K562 (cell line): ENCODE data around the gene USP31. TPM values are rescaled to one million over a fixed set of nuclear protein-coding genes. Genes with fewer than 3 reads are reported as not detected.

Experiments
- ATAC-seq: fragments of 200-7000 bp; cut with Tn5 transposase; 3 replicates; pipeline ENCODE4 v1.9.1; 2020; ENCODE audit warnings: moderate library complexity
- BruUV-seq: library from RNA; stranded (reverse); fragments of 400-500 nt; replicated peaks from 2 replicates; lab custom pipeline; 2021; lab: Mats Ljungman, UMichigan
- CTCF ChIA-PET: fragments of 300-600 bp; formaldehyde crosslinking; extraction: SDS; loops from one replicate; lab custom pipeline; 2021; ENCODE audit warnings: low intra/inter-chr PET ratio; lab: Yijun Ruan, JAX
- POLR2A ChIA-PET: fragments of 300-600, 350-650 bp; sonication (Branson Sonifier 250); formaldehyde crosslinking; extraction: SDS; loops from one replicate; lab custom pipeline; 2021; ENCODE audit warnings: antibody characterized with exemption, inconsistent platforms; lab: Yijun Ruan, JAX
- DNase-seq, 4 experiments: peaks; one replicate each; pipeline versions ENCODE4 v3.0.0 to v3.0.0-alpha.2; 2011 to 2018; ENCODE audit warnings: low spot score in 3 of 4, mixed read lengths in 3 of 4; ENCODE audit errors: extremely low read depth in 1 of 4
- FAIRE-seq: peaks from 2 replicates; lab custom pipeline; 2011; peaks lifted over from hg19 to GRCh38; lab: Jason Lieb, UNC
- H2AFZ ChIP-seq: 2 replicates; pipeline ENCODE4 v1.6.0; 2011; ENCODE audit warnings: low read depth, low read length, control low read depth, inconsistent platforms
- H3K27ac ChIP-seq: fragments of 200-600 bp; 3 replicates; pipeline ENCODE4 v1.8.0; 2011; ENCODE audit warnings: low read depth, mild to moderate bottlenecking, control low read depth, inconsistent platforms, low read length, moderate library complexity, mixed read lengths; ENCODE audit errors: extremely low read depth
- H3K27me3 ChIP-seq, 2 experiments: fragments of 300-600 bp in 1 of 2; 2 replicates in 1 of 2; 3 replicates in 1 of 2; pipeline versions ENCODE4 v1.6.0 to v1.8.0; 2011; ENCODE audit warnings: inconsistent platforms in 2 of 2, low read length in 2 of 2, mild to moderate bottlenecking in 1 of 2, mixed read lengths in 1 of 2, moderate library complexity in 1 of 2; ENCODE audit not compliant: control insufficient read depth in 2 of 2, insufficient read depth in 2 of 2
- H3K36me3 ChIP-seq: fragments of 300-600 bp; 3 replicates; pipeline ENCODE4 v1.8.0; 2011; ENCODE audit warnings: mild to moderate bottlenecking, low read length, inconsistent platforms; ENCODE audit not compliant: control insufficient read depth, insufficient read depth
- H3K4me1 ChIP-seq, 2 experiments: fragments of 200-600 bp in 1 of 2; replicated peaks in 1 of 2; 2 replicates in 1 of 2; 3 replicates in 1 of 2; pipeline versions ENCODE4 v1.5.1 to v1.8.0; 2011; ENCODE audit warnings: inconsistent platforms in 2 of 2, low read length in 2 of 2, mild to moderate bottlenecking in 1 of 2, mixed read lengths in 1 of 2, moderate library complexity in 1 of 2; ENCODE audit not compliant: control insufficient read depth in 2 of 2, insufficient read depth in 2 of 2
- H3K4me2 ChIP-seq: 2 replicates; pipeline ENCODE4 v1.6.1; 2011; ENCODE audit warnings: low read length, control low read depth, inconsistent platforms, mixed read lengths; ENCODE audit not compliant: insufficient read depth
- H3K4me3 ChIP-seq: fragments of 200-600 bp; sonication (generic), shearing (Covaris generic); 2 replicates; pipeline ENCODE4 v1.5.1; 2016; ENCODE audit warnings: control low read depth, inconsistent platforms
- H3K79me2 ChIP-seq: fragments of 200-600 bp; 3 replicates; pipeline ENCODE4 v1.8.0; 2011; ENCODE audit warnings: low read length, inconsistent platforms; ENCODE audit not compliant: control insufficient read depth, insufficient read depth
- H3K9ac ChIP-seq, 2 experiments: 2 replicates each; pipeline versions ENCODE4 v1.6.0 to v1.6.1; 2011; ENCODE audit warnings: low read depth in 2 of 2, low read length in 2 of 2, control low read depth in 1 of 2, inconsistent platforms in 1 of 2, mild to moderate bottlenecking in 1 of 2, mixed read lengths in 1 of 2; ENCODE audit not compliant: insufficient read depth in 1 of 2
- H3K9me1 ChIP-seq: one replicate; pipeline ENCODE4 v1.6.0; 2011; ENCODE audit warnings: inconsistent platforms, mild to moderate bottlenecking, low read length, moderate library complexity; ENCODE audit not compliant: control insufficient read depth, insufficient read depth
- H3K9me3 ChIP-seq: replicated peaks from 2 replicates; pipeline ENCODE4 v1.5.1; 2011; ENCODE audit warnings: low read depth, low read length, inconsistent platforms; ENCODE audit not compliant: control insufficient read depth, insufficient read depth
- H4K20me1 ChIP-seq: replicated peaks from 2 replicates; pipeline ENCODE4 v1.6.1; 2011; ENCODE audit warnings: low read length, inconsistent platforms, mixed read lengths; ENCODE audit not compliant: control insufficient read depth, insufficient read depth
- ATF7 ChIP-seq: fragments of 450-650 bp; IDR thresholded peaks from 2 replicates; pipeline ENCODE4 v1.7.1; 2014; ENCODE audit warnings: mild to moderate bottlenecking, moderate library complexity
- CBX8 ChIP-seq: fragments of 200-600 bp; sonication (generic); IDR thresholded peaks from 2 replicates; pipeline ENCODE4 v1.6.1; 2012; ENCODE audit warnings: borderline replicate concordance, mixed run types, low read depth, mild to moderate bottlenecking, moderate library complexity, mixed read lengths, low read length, control low read depth, inconsistent platforms; ENCODE audit not compliant: poor library complexity, severe bottlenecking; ENCODE audit errors: extremely low read depth
- CEBPB ChIP-seq: fragments of 450-650 bp; IDR thresholded peaks from 2 replicates; pipeline ENCODE4 v1.6.1; 2016; ENCODE audit warnings: missing genetic modification characterization, missing compliant biosample characterization
- FOXJ2 ChIP-seq: fragments of 200-800 bp; sonication (Bioruptor generic); IDR thresholded peaks from 2 replicates; pipeline ENCODE4 v1.6.1; 2016; ENCODE audit warnings: missing genetic modification characterization, missing compliant biosample characterization
- SIN3A ChIP-seq, 2 experiments: fragments of 150-350 bp in 1 of 2; IDR thresholded peaks; 2 replicates each; pipeline ENCODE4 v1.6.1; 2011 to 2016; ENCODE audit warnings: borderline replicate concordance in 2 of 2, low read depth in 2 of 2, low read length in 2 of 2, mild to moderate bottlenecking in 2 of 2, moderate library complexity in 2 of 2; ENCODE audit not compliant: control insufficient read depth in 1 of 2
- SMARCE1 ChIP-seq: fragments of 450-650 bp; IDR thresholded peaks from 2 replicates; pipeline ENCODE4 v1.7.1; 2016; ENCODE audit warnings: mild to moderate bottlenecking
- TCF3 ChIP-seq: sonication (generic); formaldehyde crosslinking; IDR thresholded peaks from 2 replicates; pipeline ENCODE4 v1.4.0; 2020; ENCODE audit warnings: mild to moderate bottlenecking, missing genetic modification reagents
- ZNF23 ChIP-seq: fragments of 250-450 bp; sonication (Bioruptor Pico); IDR thresholded peaks from 2 replicates; pipeline ENCODE4 v1.4.0; 2020; ENCODE audit warnings: mild to moderate bottlenecking
- ZNF274 ChIP-seq: IDR thresholded peaks from 2 replicates; pipeline ENCODE4 v1.6.1; 2011; ENCODE audit warnings: low read depth, mild to moderate bottlenecking, low read length, moderate library complexity, borderline replicate concordance
- WGBS: fragments of 100-300 bp; shearing (Covaris generic); methylation state at CpG from one replicate; pipeline ENCODE4 v1.1.6; 2016; ENCODE audit warnings: low coverage, mixed read lengths; ENCODE audit not compliant: insufficient coverage; ENCODE audit errors: missing lambda C conversion rate; 5-methylcytosine and 5-hydroxymethylcytosine counted together
- in situ Hi-C: fragments of 300-500 bp; cut with MboI; formaldehyde crosslinking; loops from 4 replicates; pipeline ENCODE4 v1.15.0; 2018; ENCODE audit warnings: inconsistent platforms, mixed read lengths
- intact Hi-C: fragments of 100-400 bp; cut with micrococcal nuclease; formaldehyde crosslinking; loops from 2 replicates; pipeline ENCODE4 v1.14.2; 2022
- polyA plus RNA-seq, 8 experiments: library from polyadenylated mRNA; depleted of rRNA in 4 of 8; stranded (reverse) in 5 of 8; unstranded in 3 of 8; fragments of >200 nt; fragmentation: Nextera tagmentation in 2 of 8; fragmentation: Illumina TruSeq in 1 of 8; extraction: Ambion mirVana in 2 of 8; extraction: Trizol in 1 of 8; gene quantifications; 2 replicates each; pipeline versions ENCODE4 v1.2.1 to v1.2.3, GENCODE V29; 2011 to 2014; ENCODE audit warnings: inconsistent platforms in 1 of 8, missing spikeins in 1 of 8
- total RNA-seq, 7 experiments: library from RNA; depleted of rRNA in 6 of 7; stranded (reverse); fragments of >200 nt in 6 of 7; fragmentation: Illumina TruSeq in 2 of 7; extraction: Trizol in 2 of 7; gene quantifications; 2 replicates each; pipeline versions ENCODE4 v1.2.1 to v1.2.3, GENCODE V29; 2011 to 2021; ENCODE audit warnings: low replicate concordance in 1 of 7
- TF ChIP-seq, protein P1 (sequence below): fragments of 450-650 bp; IDR thresholded peaks from one replicate; pipeline ENCODE4 v1.6.1; 2018; ENCODE audit warnings: mild to moderate bottlenecking, moderate library complexity; ENCODE audit not compliant: partially characterized antibody

Gene USP31
- total and polyA plus RNA-seq, 9 of the 15 experiments (the other 6 are each of a cell fraction or from before 2014, with no cell fraction given), result 0.56 to 4.9 (median 2.9) TPM

DNA sequence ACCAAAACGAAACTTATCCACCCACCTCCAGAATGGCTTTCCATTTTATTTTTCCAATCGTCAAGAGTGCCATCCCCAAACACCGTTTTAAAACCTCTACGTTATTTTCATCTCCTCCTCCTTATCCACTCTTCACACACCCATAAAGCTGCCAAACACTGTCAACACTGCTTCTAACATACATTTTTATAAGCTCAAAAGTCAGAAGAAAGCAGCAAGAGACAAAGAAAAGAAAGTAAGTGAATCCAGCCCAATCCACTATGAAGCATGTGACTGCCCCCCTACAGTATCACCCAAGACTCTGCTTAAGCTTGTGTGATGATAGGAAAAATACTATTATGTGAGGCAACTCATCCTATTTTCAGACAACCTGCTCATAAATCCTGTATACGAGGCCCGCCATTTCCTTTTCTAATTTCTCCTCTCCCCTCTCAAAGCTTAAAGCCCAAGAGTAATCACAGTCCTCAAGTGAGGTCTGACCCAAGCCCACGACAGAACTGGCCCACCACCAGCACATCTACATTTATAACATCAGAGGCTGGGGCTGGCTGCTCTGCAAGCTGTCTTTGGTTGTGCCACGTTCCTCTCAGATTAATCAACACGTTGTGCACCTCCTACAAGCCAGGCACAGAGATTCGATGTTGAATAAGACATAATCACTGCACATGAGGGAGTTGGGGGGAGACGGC, 16.3 kb downstream of the USP31 start (continued):
- TF ChIP-seq, protein P1, sequence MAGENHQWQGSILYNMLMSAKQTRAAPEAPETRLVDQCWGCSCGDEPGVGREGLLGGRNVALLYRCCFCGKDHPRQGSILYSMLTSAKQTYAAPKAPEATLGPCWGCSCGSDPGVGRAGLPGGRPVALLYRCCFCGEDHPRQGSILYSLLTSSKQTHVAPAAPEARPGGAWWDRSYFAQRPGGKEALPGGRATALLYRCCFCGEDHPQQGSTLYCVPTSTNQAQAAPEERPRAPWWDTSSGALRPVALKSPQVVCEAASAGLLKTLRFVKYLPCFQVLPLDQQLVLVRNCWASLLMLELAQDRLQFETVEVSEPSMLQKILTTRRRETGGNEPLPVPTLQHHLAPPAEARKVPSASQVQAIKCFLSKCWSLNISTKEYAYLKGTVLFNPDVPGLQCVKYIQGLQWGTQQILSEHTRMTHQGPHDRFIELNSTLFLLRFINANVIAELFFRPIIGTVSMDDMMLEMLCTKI, result no peak
- TF ChIP-seq ZNF23 (CRISPR knock-in tag) (no peak), ZNF274 (no peak), CEBPB (tag) (no peak), SMARCE1 (no peak), SIN3A (IDR thresholded peaks at IDR 0.05; ENCODE audit: borderline replicate concordance in 2 of 2, control insufficient read depth in 1 of 2, low read depth in 2 of 2, low read length in 2 of 2) (no peak)

DNA sequence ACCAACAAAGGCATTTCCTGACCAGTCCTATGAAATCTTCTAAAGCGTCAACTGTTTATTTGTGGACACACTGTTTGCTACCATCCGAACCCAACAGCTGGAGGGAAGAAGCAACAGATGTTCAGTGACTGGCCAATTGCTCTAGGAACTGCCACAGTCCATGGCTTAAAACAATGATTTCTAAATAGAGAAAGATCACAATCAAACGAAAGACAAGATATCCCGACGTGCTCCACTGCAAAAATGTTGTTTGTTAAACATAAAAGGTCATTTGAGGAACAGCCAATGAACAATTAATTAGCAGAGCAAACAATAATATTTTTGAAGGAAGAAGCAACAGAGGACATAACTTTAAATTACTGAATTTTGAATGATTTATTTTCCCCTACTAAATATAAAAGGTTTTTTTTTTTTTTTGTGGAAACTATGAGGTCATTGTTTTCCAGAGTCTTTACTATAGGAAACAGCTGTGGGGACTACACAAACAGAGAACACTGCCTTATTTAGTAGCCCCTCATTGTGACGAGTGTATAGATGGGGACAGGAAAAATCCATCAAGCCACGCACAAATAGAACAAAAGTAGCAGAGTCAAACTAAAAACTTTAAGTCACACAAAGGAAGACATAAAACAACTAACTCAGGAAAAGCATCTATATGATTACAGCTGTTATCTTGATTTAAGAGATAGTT, 17.2 kb downstream of the USP31 start:
- peaks cover 28% of the 10 kb centered on the region for H4K20me1 ChIP-seq
- no peaks in the 10 kb centered on the region for H3K27me3 ChIP-seq
- peak; percentile 42; the same call in 1 of the 2 replicates for TF ChIP-seq FOXJ2 (tag)
- no peak for TF ChIP-seq CBX8
- no peak for TF ChIP-seq TCF3 (CRISPR knock-in tag)
- TF ChIP-seq ATF7, result peak; percentile 17; the same call in 1 of the 2 replicates
- H3K9ac ChIP-seq, result no peak overlapping the region
- H2AFZ ChIP-seq, result no peak overlapping the region
- intact Hi-C loops, result no loop called here
- no peak for ATAC-seq
- no peak for DNase-seq
- no peaks in the 10 kb centered on the region for H3K36me3 ChIP-seq
- H3K9me1 ChIP-seq, result no peaks in the 10 kb centered on the region
- no peak overlapping the region for H3K4me3 ChIP-seq
- no peak for FAIRE-seq
- no peaks in the 10 kb centered on the region for H3K9me3 ChIP-seq
- CTCF ChIA-PET, result no interaction called here
- BruUV-seq, result no TSS peak
- POLR2A ChIA-PET, result interaction anchor here (0.6 to 1.4 kb wide), 4 partner anchors 9 to 1213 kb away, joined by 3 to 6 read pairs (median 4); no protein-coding TSS in a partner anchor
- WGBS, result 23% methylated on average over 7 of the region's 7 CpGs
- no peak overlapping the region for H3K27ac ChIP-seq
- no peak overlapping the region for H3K4me2 ChIP-seq
- in situ Hi-C loops, result no loop called here
- peaks cover 18% of the 10 kb centered on the region; the same call in 2 of the 3 replicates for H3K79me2 ChIP-seq
- peaks cover 0 to 17% of the 10 kb centered on the region in 2 experiments; a peak in 2 of 5 replicates for H3K4me1 ChIP-seq
